HCT116 (cell line): Measurements from ENCODE around the gene FOXRED1. TPM values are rescaled to one million over a fixed set of nuclear protein-coding genes. Genes with fewer than 3 reads are reported as not detected.

ENCODE experiments used
- ATAC-seq: fragments of 200-7000 bp; cut with Tn5 transposase; 2 replicates; pipeline ENCODE4 v1.9.1; 2020; ENCODE audit warnings: mild to moderate bottlenecking, moderate library complexity
- BruUV-seq: library from RNA; stranded (reverse); fragments of 400-500 nt; replicated peaks from 2 replicates; lab custom pipeline; 2021; lab: Mats Ljungman, UMichigan
- CTCF ChIA-PET: fragments of 300-600 bp; sonication (Branson Sonifier 250); formaldehyde crosslinking; loops from one replicate; lab custom pipeline; 2021; ENCODE audit warnings: antibody characterized with exemption; lab: Charles Lee
- POLR2A ChIA-PET: fragments of 300-600, 350-600 bp; sonication (Branson Sonifier 250); formaldehyde crosslinking; loops from one replicate; lab custom pipeline; 2021; ENCODE audit warnings: antibody characterized with exemption; lab: Charles Lee
- RAD21 ChIA-PET, 2 experiments: fragments of 300-600 bp; sonication (Branson Sonifier 250); formaldehyde crosslinking; loops; one replicate each; lab custom pipeline; 2023; ENCODE audit warnings: low total read pairs in 2 of 2; ENCODE audit not compliant: uncharacterized antibody in 2 of 2, unreplicated experiment in 2 of 2, low non-redundant PET in 1 of 2; lab: Charles Lee
- DNase-seq: peaks from one replicate; pipeline ENCODE4 v3.0.0-alpha.2; 2010; ENCODE audit warnings: low read depth, low spot score
- H2AFZ ChIP-seq: fragments of 200-600 bp; shearing (Covaris generic), sonication (generic); 2 replicates; pipeline ENCODE4 v1.6.1; 2017; ENCODE audit warnings: low read depth, mixed run types, mixed read lengths, antibody characterized with exemption, low read length; ENCODE audit not compliant: poor library complexity, severe bottlenecking
- H3K27ac ChIP-seq: 2 replicates; pipeline ENCODE4 v1.5.1; 2012; ENCODE audit warnings: low read depth, low read length
- H3K27me3 ChIP-seq: fragments of 200-600 bp; sonication (generic); 2 replicates; pipeline ENCODE4 v1.6.1; 2016; ENCODE audit warnings: mixed run types, low read length, mixed read lengths; ENCODE audit not compliant: insufficient read depth
- H3K36me3 ChIP-seq, 2 experiments: fragments of 200-500 bp in 1 of 2; fragments of 200-600 bp in 1 of 2; sonication (Bioruptor generic) in 1 of 2; sonication (generic) in 1 of 2; 2 replicates each; pipeline versions ENCODE4 v1.5.1 to v1.6.1; 2014 to 2016; ENCODE audit warnings: low read length in 2 of 2, inconsistent platforms in 1 of 2, mixed read lengths in 1 of 2, mixed run types in 1 of 2; ENCODE audit not compliant: insufficient read depth in 2 of 2, control insufficient read depth in 1 of 2
- H3K4me1 ChIP-seq, 2 experiments: fragments of 200-600 bp in 1 of 2; sonication (generic) in 1 of 2; 2 replicates each; pipeline versions ENCODE4 v1.5.1 to v1.6.1; 2012 to 2017; ENCODE audit warnings: low read length in 2 of 2, inconsistent platforms in 1 of 2, mild to moderate bottlenecking in 1 of 2, mixed read lengths in 1 of 2, mixed run types in 1 of 2, moderate library complexity in 1 of 2; ENCODE audit not compliant: insufficient read depth in 2 of 2, control insufficient read depth in 1 of 2
- H3K4me2 ChIP-seq: fragments of 200-600 bp; sonication (generic); 2 replicates; pipeline ENCODE4 v1.6.1; 2017; ENCODE audit warnings: mixed run types, low read length, mixed read lengths
- H3K4me3 ChIP-seq, 2 experiments: fragments of 200-600 bp in 1 of 2; sonication (generic) in 1 of 2; replicated peaks in 1 of 2; 2 replicates each; pipeline ENCODE4 v1.5.1; 2011 to 2016; ENCODE audit warnings: low read length in 2 of 2, control low read depth in 1 of 2, low read depth in 1 of 2, mild to moderate bottlenecking in 1 of 2, mixed read lengths in 1 of 2, mixed run types in 1 of 2
- H3K79me2 ChIP-seq: fragments of 200-600 bp; sonication (generic); 2 replicates; pipeline ENCODE4 v1.6.1; 2017; ENCODE audit warnings: mild to moderate bottlenecking, mixed run types, low read length, moderate library complexity, mixed read lengths; ENCODE audit not compliant: insufficient read depth
- H3K9ac ChIP-seq: fragments of 200-600 bp; sonication (generic); 2 replicates; pipeline ENCODE4 v1.6.1; 2016; ENCODE audit warnings: low read length, mixed read lengths
- H3K9me2 ChIP-seq: fragments of 200-600 bp; sonication (generic), shearing (Covaris generic); 2 replicates; pipeline ENCODE4 v1.6.1; 2017; ENCODE audit warnings: mixed run types, mild to moderate bottlenecking, moderate library complexity; ENCODE audit not compliant: insufficient read depth
- H3K9me3 ChIP-seq, 2 experiments: fragments of 200-500 bp in 1 of 2; fragments of 200-600 bp in 1 of 2; sonication (Bioruptor generic) in 1 of 2; sonication (generic) in 1 of 2; 2 replicates each; pipeline ENCODE4 v1.6.1; 2014 to 2017; ENCODE audit warnings: low read length in 2 of 2, mixed read lengths in 2 of 2, inconsistent platforms in 1 of 2, low read depth in 1 of 2, mild to moderate bottlenecking in 1 of 2, mixed run types in 1 of 2, moderate library complexity in 1 of 2; ENCODE audit not compliant: control insufficient read depth in 1 of 2, insufficient read depth in 1 of 2
- H4K20me1 ChIP-seq: fragments of 200-600 bp; sonication (generic), shearing (Covaris generic); 2 replicates; pipeline ENCODE4 v1.6.1; 2017; ENCODE audit warnings: mixed run types, mild to moderate bottlenecking, moderate library complexity; ENCODE audit not compliant: insufficient read depth
- CEBPB ChIP-seq: IDR thresholded peaks from 2 replicates; pipeline ENCODE4 v1.6.1; 2012; ENCODE audit warnings: low read depth
- CTCF ChIP-seq, 3 experiments: fragments of 200-600 bp in 1 of 3; sonication (generic) in 1 of 3; IDR thresholded peaks in 2 of 3; conservative IDR thresholded peaks in 1 of 3; 2 replicates each; pipeline ENCODE4 v1.5.1; 2012 to 2017; ENCODE audit warnings: low read depth in 2 of 3, low read length in 2 of 3, antibody characterized with exemption in 1 of 3, borderline replicate concordance in 1 of 3, control low read depth in 1 of 3, mild to moderate bottlenecking in 1 of 3, mixed read lengths in 1 of 3, mixed run types in 1 of 3, moderate library complexity in 1 of 3; ENCODE audit not compliant: insufficient read depth in 1 of 3
- EGR1 ChIP-seq: IDR thresholded peaks from 2 replicates; pipeline ENCODE4 v1.6.1; 2012; ENCODE audit warnings: low read depth
- ELF1 ChIP-seq: IDR thresholded peaks from 2 replicates; pipeline ENCODE4 v1.6.1; 2012; ENCODE audit warnings: low read depth, borderline replicate concordance
- FOSL1 ChIP-seq: IDR thresholded peaks from 2 replicates; pipeline ENCODE4 v1.6.1; 2012; ENCODE audit warnings: low read depth
- POLR2A ChIP-seq: IDR thresholded peaks from 2 replicates; pipeline ENCODE4 v1.7.0; 2011; ENCODE audit warnings: borderline replicate concordance; ENCODE audit not compliant: insufficient read depth, insufficient read length; ENCODE audit errors: extremely low read depth
- POLR2AphosphoS5 ChIP-seq: IDR thresholded peaks from 2 replicates; pipeline ENCODE4 v1.6.1; 2011; ENCODE audit warnings: mild to moderate bottlenecking, low read depth, low read length, moderate library complexity
- REST ChIP-seq: IDR thresholded peaks from 2 replicates; pipeline ENCODE4 v1.6.1; 2012; ENCODE audit warnings: low read depth
- SIN3A ChIP-seq: IDR thresholded peaks from 2 replicates; pipeline ENCODE4 v1.6.1; 2012; ENCODE audit warnings: low read depth
- SP1 ChIP-seq: IDR thresholded peaks from 2 replicates; pipeline ENCODE4 v1.6.1; 2012; ENCODE audit warnings: low read depth
- TCF7L2 ChIP-seq: IDR thresholded peaks from 2 replicates; pipeline ENCODE4 v1.7.0; 2011; ENCODE audit warnings: borderline replicate concordance, inconsistent platforms; ENCODE audit not compliant: insufficient read depth, insufficient read length; ENCODE audit errors: extremely low read depth
- YY1 ChIP-seq: IDR thresholded peaks from 2 replicates; pipeline ENCODE4 v1.6.1; 2011; ENCODE audit warnings: low read length, low read depth, moderate library complexity, mild to moderate bottlenecking; ENCODE audit not compliant: insufficient replicate concordance; ENCODE audit errors: extremely low read depth
- ZFX ChIP-seq: fragments of 450-650 bp; IDR thresholded peaks from 2 replicates; pipeline ENCODE4 v1.6.1; 2017
- ZNF274 ChIP-seq: fragments of 200-500 bp; sonication (Bioruptor generic); IDR thresholded peaks from 2 replicates; pipeline ENCODE4 v1.6.1; 2014; ENCODE audit warnings: mild to moderate bottlenecking, low read depth, low read length, inconsistent platforms
- intact Hi-C: fragments of 100-400 bp; cut with micrococcal nuclease; formaldehyde crosslinking; loops from 2 replicates; pipeline ENCODE4 v1.10.0; 2022
- total RNA-seq: library from RNA; stranded (reverse); gene quantifications from one replicate; pipeline ENCODE4 v1.2.1, GENCODE V29; 2021; ENCODE audit not compliant: unreplicated experiment

Gene FOXRED1
- total RNA-seq, 1 experiment from 2014 or later = 41.3 TPM

DNA sequence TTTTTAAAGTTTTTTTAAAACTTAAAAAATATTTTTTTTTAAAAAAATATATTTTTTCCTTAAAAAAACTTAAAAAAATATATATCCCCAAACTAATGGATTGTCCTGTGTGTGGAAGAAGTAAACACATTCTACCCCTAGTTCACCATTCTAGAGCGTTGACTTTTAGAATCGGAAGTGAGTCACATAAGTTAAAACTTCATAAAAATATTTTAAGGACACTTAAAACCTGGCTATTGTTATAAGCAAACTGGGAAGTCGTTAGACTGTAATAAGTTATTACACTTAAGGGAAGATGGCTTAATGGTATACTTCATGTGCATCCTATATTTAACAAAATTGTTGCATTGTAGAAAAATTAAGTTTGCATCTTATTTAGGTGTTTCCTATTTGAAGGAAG is 36.3 kb upstream of the FOXRED1 start:
- intact Hi-C loops = no loop called here
- no peak overlapping the region for H3K4me2 ChIP-seq
- no peak overlapping the region for H3K27ac ChIP-seq
- no peaks in the 10 kb centered on the region for H3K36me3 ChIP-seq
- H3K79me2 ChIP-seq = peaks cover 7% of the 10 kb centered on the region
- ATAC-seq (no peak), DNase-seq (no peak)
- no peak overlapping the region for H3K9ac ChIP-seq
- no peaks in the 10 kb centered on the region for H3K4me1 ChIP-seq
- H4K20me1 ChIP-seq = no peaks in the 10 kb centered on the region
- ChIA-PET RAD21 (no interaction called here), CTCF (no interaction called here), POLR2A (no interaction called here)
- H3K27me3 ChIP-seq = no peaks in the 10 kb centered on the region
- no peak overlapping the region for H2AFZ ChIP-seq
- no TSS peak for BruUV-seq
- no peak overlapping the region for H3K4me3 ChIP-seq
- TF ChIP-seq ELF1 = no peak
- TF ChIP-seq REST = no peak
- TF ChIP-seq CTCF (IDR thresholded peaks at IDR 0.05 in 2 of 3, conservative IDR thresholded peaks at IDR 0.05 in 1 of 3; ENCODE audit: borderline replicate concordance in 1 of 3, insufficient read depth in 1 of 3, low read depth in 2 of 3, low read length in 2 of 3) = no peak
- TF ChIP-seq ZFX = no peak
- no peak for TF ChIP-seq TCF7L2
- TF ChIP-seq FOSL1 = no peak
- TF ChIP-seq EGR1 = no peak
- no peak for TF ChIP-seq POLR2A
- no peak for TF ChIP-seq CEBPB
- no peak for TF ChIP-seq SP1
- TF ChIP-seq SIN3A = no peak
- TF ChIP-seq POLR2AphosphoS5 = no peak
- no peak for TF ChIP-seq YY1
- TF ChIP-seq ZNF274 = no peak
- no peaks in the 10 kb centered on the region for H3K9me2 ChIP-seq
- H3K9me3 ChIP-seq = no peaks in the 10 kb centered on the region
